GM21390 (cell line): ENCODE data around the gene TRAF2.
A peak's percentile ranks its signal among the peaks of the same experiment; 100 is the strongest.

Source experiments
- ATAC-seq: cut with Tn5 transposase; IDR thresholded peaks from one replicate; pipeline ENCODE4 v1.9.1; 2021; ENCODE audit not compliant: unreplicated experiment

The TRAF2 gene

DNA sequence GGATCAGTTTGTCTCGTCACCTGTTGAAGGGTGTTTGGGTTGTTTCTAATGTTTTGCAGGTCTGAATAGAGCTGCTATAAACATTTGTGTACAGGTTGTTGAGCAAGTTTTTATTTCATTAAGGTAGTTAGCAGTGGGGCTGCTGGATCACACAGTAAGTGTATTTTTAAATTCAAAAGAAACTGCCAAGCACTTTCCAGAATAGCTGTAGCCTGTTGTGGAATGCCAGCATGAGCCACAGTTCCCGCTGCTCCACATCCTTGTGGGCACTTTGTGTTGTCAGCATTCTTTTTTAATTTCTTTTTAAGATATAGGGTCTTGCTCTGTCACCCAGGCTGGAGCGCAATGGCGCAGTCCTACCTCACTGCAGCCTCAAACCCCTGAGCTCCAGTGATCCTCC is 43.7 kb downstream of the TRAF2 start:
- no peak for ATAC-seq

DNA sequence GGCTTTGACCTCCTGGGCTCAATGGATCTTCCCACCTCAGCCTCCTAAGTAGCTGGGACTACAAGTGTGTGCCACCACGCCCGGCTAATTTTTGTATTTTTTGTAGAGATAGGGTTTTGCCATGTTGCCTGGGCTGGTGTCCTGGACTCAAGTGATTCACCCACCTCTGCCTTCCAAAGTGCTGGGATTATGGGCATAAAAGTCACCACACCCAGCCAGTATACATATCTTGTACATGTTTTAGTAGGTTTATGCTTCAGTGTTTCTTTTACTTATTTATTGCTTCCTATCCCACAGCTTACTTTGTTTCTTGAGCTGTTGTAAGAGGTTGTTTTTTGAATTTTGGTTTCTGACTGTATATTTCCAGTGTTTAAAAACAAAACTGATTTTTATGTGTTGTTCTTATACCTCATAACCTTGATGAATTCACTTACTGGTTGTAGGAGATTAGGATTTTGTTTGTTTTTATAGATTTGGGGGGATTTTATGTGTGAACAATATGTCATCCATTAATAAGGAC is 45.4 kb downstream of the TRAF2 start:
- ATAC-seq: no peak

DNA sequence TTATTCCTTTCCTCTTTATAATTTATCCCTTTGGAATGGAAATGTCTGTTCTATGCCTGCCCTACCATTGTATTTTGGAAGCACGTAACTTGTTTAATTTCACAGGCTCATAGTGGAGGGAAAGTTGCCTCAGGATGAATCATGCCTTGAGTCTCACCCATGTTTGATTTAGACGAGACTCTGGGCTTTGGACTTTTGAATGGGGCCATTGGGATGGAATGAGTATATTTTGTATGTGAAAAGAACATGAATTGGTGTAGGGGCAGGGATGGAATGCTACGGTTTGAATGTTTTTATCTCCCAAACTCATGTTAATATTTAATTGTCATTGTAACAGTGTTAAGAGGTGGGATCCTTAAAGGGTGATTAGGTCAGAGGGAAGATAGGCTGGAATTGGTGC is 48.0 kb downstream of the TRAF2 start:
- no peak for ATAC-seq

DNA sequence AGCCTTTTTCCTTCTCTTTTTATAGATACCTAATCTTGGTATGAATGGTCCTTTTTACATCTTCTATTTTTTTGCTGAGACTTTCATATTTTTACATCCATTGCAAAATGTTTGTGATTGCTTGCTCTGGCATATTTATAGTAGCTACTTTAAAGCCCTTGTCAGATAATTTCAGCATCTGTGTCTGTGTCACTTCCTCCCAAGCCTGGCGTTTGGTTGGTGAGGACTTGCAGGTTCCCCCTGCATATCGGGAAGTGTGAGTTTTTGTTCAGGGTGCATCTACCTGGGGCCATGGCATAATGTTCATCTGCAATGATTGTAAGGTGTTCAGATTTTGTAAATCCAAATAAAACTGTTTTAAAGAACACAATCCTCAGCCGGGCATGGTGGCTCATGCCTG is 49.3 kb downstream of the TRAF2 start:
- no peak for ATAC-seq

DNA sequence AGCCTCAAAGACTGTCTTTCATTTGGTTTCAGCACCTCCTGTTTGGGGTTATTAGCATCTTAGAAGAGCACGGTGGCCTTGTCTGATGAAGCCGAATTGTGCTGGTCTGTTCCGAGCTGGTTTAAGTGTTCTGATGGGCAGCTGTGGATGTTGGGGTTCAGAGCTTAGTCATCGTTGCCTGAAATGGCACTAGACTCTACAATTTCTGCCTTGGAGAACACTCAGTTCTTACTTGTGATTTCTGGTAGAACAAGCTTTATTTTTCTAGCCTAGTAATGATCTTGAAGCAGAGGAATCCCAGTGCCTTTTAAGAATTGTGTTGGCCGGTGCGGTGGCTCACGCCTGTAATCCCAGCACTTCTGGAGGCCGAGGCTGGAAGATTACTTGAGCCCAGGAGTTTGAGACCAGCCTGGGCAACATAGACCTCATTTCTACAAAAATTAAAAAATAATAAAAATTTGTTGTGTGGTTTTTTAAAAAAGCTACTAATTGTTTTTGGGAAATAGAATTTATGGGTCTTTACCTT is 50.4 kb downstream of the TRAF2 start:
- no peak for ATAC-seq

DNA sequence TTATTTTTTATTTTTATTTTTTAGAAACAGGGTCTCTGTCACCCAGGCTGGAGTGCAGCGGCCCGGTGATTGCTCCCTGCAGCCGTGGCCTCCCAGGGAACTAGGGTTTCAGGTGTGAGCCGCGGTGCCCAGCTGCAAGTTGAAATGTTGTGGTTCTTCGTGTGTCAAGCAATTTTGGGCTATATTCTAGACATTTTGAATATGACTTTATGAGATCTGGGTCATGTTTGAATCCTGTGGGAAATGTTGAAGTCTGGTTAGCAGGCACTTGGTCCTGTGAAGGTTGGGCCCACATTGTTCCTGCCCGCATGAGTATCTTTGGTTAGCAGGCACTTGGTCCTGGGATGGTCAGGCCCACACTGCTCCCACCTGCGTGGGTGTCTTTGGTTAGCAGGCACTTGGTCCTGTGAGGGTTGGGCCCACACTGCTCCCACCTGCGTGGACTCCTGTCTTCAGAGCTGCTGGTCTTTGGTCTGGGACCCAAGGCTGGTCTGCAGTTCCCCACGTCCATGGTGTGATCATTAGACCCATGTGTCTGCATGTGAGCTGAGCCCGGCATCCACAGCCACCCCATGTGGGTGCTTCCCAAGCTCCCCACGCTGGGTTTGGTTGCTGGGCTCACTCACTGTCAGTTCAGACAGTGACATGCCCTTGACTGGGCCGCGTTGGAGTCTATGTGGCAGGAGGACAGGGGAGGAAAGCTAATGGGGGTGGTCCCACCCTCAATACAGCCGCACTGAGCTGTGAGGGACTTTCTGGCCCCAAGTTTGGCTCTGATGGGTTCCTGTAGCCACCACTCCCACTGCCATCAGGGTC is 51.1 kb downstream of the TRAF2 start:
- no peak for ATAC-seq

DNA sequence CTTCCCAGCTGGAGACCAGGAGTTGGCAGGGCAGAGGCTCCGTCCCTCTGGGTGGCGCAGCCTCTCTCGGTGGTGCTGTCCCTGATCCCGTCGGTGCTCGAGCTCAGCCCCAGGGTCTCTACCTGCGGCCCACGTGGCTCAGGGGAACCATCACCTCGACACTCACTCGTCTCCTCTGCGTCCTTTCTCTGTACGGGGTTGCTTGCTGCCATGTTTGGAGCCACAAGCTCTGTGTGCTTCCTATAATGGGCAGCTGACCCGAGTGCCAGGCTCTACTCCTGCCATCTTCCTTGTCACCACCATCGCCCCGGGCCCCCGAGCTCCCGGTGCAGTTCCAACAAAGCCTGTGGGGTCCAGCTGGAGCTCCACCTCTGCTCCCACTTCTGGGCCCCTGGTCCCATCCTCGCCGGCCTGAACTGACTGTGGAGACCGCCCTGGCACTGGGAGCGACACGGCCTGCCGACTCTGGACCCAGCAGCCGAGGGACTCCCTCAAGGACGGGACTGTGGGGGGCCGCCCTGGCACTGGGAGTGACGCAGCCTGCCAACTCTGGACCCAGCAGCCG is 53.2 kb downstream of the TRAF2 start:
- ATAC-seq: no peak

DNA sequence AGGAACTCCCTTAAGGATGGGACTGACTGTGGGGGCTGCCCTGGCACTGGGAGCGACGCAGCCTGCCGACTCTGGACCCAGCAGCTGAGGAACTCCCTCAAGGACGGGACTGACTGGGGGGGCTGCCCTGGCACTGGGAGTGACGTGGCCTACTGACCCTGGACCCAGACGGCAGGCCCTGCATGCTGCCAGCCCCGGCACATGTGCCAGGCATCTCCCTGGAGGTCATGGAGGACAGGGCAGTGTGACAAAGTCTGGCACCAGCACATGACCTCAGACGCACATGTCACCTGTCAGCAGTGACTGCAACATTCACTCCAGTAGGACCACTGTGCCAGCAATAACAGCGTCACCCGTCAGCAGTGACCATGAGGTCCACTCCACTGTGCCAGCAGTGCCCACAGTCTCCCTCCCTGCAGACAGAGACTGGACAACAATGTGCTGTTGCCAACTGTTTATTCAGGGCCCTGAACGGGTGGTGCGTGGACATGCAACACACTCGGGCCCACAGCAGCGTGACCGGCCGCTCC is 53.7 kb downstream of the TRAF2 start:
- ATAC-seq: no peak

DNA sequence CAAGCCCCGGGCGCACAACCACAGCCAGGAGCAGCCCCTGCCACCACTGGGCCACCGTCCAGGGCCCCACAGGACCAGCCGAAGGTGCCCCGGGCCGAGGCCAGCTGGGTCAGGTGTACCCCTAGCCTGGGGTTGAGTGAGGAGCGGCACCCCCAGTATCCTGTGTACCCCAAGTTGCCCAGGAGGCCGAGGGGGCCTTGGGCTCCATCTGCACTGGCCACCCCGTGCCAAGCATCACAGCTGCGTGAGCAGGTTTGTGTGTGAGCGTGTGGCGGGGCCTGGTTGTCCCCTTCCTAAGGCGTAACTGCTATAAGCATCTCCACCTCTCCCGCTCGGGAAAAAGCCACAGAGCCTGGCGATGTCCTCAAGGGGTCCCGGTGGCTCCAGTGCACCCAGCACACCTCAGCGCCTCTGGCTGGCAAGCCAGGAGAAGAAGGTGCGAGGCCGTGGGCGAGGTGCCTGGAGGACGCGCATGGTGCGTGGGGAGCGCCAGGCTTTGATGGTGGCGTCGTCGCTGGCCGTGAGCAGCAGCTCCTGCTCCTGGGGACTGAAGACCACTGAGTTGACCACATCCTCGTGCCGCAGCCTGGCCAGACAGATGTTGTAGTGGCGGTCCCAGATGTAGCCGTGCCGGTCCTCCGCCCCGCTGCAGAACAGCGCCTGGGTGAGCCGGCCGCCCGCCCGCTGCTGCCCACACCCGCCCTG is 54.4 kb downstream of the TRAF2 start:
- no peak for ATAC-seq

DNA sequence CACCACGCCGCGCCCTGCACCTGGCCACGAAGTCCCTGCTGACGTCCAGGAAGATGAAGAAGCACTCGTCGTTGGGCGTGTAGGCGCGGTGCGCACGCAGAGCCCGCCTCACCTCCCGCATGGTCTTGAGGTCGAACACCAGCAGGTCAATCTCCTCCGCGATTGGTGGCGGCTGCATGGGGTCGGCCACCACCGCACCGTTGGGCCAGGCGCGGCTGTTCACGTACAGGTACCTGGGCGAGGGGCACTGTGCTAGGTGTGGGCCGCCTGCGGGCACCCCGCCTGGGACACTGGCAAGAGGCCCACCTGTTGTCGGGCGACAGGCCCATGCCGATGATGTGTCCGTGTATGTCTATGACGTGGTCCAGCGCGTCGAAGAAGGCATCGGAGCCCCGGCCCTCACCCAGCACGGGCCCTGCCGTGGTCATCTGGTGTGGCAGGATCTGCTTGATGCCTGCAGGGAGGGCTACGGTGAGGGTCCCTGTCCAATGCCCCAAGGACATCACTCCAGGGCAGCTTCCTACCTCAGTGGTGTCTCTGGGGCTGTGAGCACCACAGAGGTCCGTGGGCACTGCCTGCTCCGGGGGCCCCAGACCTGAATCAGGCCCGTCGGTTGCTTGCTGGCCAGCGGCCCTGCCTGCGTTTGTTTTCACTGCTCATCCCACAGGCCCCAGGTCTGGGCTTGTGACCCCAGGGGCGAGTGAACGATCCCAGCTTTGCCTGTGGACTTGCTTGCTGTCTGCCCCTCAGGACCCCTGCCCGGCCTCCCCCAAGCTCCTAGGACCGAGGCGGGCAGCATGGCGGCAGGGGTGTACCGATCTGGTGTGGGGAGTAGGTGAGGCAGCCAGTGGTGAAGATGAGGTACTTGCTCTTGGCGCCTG is 55.2 kb downstream of the TRAF2 start:
- ATAC-seq: no peak

DNA sequence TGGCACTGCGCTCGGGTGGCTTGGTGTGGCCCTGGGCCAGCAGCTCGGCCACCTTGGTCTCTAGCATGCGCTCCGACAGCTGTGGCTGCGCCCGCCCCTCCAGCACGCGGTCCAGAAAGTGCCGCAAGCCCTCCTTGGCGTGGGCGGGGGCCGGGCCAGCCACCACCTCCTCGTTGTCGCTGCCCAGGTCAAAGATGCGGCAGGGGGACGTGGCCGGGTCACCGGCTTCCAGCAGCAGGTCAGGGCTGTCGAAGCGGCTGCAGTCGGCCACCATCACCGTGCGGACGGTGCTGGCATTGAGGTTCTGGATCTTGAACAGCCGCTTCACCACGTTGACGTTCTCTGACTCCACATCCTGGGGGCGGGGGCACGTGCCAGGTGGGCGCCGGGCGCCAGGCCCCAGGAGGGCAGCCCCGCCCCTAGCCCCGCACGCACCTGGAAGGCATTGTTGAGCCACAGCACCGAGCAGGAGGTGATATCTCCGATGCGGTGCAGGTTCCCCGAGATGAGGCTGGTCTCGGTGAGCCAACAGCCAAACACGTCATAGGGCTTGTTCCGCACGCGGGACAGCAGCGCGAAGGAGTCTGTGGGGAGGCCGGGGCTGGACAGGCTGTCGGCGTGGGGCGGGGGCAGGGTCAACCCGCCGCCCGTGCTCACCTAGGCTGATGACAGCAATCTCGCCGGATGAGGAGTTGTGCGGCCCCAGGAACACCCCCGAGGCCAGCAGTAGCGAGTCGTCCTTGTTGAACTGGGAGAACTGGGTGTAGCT is 56.0 kb downstream of the TRAF2 start:
- no peak for ATAC-seq

DNA sequence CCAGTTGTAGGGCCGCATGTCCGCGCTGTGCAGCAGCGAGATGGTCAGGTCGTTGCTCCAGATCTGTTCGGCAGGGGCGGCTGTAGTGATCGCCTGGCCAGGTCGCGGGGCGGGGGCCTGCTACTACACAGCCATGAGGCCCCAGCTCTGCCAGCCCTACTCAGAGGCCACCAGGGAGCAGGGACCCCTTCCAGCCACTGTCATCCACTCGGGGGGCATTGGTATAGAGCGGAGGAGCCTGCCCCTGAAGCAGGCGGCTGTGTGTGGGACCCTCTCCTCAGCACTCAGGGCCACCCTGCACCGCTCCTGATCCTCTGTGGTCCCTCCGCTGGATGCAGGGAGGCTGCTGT is 56.5 kb downstream of the TRAF2 start:
- ATAC-seq: no peak

DNA sequence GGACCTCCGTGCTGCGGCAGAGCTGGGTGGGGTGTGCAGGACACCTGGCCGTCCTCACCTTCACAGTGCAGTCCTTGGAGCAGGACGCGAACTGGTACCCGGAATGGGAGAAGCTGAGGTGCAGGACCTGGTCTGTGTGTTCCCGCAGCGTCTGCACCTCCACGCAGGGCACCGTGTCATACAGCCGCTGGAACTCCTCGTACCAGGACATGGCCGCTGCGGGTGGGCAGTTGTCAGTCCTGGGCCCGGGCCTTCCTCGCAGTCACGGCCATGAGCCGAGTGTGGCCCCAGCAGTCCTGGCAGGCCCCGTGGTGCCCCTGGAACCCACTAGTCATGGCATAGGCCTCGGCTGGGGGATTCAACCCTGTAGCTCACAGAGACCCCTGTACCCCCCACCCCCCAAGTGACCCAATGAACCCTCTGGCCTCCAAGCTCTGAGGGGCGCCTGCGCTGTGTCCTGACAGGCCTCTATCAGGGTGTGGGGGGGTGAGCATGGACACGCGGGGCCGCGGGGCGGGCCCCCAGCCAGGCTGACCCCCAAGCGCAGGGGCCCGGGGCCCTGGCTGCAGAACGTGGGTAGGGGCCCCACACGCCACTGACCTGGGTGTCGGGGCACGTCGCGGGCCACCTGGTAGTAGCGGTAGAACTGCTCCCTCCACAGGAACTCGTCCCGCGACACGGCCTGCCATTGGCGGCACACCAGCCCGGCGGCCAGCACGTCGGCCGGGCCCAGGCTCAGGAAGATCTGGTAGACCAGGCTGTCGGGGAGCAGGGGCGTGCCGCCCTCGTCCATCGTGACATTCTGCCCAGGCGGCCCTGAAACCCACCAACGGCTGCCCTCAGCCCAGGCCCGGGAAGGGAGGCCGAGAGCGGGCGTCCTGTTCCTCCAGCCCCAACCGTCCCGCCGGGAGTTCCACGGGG is 57.2 kb downstream of the TRAF2 start:
- peak; percentile 15 for ATAC-seq

DNA sequence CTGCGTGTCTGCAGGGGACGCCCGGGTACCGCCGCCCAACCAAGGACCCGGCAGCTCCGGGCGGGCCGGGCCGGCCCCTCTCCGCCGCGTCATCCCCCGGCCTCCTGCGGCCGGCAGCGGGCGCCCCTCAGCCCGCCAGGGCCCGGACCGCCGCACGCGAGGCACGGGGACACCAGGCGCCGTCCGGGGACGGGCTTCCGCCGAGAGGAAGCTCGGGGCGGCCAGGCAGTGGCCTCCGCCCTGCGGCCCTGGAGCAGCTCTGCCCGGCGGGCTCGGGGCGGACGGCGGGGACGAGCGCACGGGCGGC is 57.8 kb downstream of the TRAF2 start:
- peak; percentile 35 for ATAC-seq

DNA sequence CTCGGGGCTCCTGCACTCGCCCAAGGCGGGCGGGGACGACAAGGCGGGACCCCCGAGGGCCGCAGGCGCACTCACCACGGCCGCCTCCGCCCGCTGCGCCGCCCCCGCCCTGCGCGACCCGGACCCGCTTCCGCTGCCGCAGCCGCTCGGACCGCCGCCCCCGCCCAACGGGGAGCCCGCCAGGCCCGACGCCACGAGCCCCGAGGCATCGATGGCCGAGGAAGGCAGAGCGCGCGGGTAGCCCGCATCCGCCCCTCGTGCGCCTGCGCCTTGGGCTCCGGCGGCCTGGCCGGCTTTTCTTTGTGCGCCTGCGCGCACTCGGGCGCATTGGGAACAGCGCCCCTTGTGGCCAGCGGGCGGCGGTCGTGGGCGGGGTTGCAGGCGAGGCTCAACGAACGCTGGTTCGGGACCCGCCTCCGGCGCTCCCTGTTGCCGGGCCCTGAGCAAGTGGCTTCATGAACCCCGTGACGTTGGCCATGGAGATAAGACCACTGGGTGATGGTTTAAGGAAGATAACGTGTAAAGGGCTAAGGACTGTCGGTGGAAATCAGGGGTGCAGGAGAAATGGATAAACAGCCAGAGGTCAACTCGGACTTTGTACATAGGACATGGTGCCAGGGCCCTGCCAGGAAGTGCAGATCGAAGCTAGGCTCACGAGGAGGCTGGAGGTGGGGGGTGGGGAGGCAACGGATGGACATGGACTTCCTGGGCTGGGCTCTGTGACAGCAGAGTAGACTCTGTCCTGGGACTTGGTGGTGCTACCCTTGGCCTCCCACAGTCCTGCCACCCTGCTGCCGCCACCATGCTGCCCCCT is 58.4 kb downstream of the TRAF2 start, which contains the start of the genes C8G and FBXW5:
TSS of gene C8G (plus strand) at position 725 of the 814 bp plus-strand sequence. CDS start at position 803, 78 bp downstream.
TSS of gene FBXW5 (minus strand) at position 220 of the 814 bp plus-strand sequence. CDS start 655 bp downstream, outside the sequence.
- peak; percentile 56 for ATAC-seq

DNA sequence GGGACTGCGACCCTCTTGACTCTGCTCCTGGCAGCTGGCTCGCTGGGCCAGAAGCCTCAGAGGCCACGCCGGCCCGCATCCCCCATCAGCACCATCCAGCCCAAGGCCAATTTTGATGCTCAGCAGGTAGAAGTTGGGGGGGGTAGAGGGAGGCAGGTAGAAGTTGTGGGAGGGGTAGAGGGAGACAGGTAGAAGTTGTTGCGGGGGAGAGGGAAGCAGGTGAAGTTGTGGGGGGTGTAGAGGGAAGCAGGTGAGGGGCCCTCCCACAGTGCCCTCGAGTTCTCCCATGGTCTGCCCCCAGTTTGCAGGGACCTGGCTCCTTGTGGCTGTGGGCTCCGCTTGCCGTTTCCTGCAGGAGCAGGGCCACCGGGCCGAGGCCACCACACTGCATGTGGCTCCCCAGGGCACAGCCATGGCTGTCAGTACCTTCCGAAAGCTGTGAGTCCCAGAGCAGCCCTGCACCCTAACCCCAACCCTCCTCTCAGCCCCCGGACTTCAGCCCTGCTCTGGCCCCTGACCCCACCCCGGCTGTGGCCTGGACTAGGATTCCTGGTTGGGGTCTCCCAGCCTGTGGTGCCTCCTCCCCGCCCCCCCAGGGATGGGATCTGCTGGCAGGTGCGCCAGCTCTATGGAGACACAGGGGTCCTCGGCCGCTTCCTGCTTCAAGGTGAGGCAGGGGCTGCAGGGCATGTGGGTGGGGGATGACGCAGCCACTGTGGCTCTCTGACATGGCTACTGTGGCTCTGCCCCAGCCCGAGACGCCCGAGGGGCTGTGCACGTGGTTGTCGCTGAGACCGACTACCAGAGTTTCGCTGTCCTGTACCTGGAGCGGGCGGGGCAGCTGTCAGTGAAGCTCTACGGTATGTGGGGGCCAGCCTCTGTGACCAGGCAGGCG is 59.3 kb downstream of the TRAF2 start:
- ATAC-seq: no peak
